HG03460 (cell line): Measurements from ENCODE around the gene FASN.

ENCODE experiments used
- ATAC-seq: cut with Tn5 transposase; IDR thresholded peaks from one replicate; pipeline ENCODE4 v1.9.1; 2021; ENCODE audit not compliant: unreplicated experiment

Gene FASN

DNA sequence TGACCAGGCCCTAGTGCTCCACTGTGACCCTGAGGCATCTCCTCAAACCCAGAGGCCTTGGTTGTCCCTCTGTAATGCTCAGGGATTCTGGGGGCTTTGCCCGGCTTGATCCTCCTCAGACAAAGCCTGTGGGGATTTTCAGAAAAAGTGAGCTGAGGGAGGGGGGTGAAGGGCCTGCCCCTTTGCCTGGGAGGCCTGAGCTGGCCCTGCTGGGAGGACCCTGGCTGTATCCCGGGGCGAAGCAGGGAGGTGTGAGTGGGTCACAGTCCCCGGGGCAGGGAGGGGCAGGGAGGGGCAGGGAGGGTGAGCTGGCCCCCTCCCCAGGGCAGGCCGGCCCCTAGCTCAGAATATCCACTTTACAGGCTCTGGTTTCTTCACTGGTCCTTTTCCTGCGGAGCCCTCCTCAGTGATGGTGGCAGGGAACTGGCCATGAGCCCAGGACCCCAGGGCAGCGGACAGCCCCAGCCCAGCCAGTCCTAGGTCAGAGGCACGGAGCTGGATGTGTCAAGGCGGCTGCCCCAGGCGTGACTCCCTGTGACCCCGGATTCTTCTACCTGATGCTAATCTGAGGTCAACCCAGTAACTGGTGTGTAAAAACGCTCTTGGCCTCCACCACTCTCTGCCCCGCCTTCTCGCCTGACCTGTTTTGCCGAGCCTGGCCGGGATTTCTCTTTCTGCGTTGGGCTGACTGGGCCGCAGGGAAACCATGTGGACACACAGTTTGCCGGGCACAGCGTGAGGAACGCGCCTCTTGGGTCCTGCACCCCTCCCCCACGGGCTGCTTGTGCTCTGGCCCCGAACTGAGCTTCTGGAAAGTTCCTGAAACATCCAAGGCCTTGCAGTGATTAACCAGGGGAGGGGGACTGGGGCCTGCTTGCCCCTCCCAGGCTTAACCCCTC, 5.8 kb upstream of the FASN start:
- ATAC-seq = no peak

DNA sequence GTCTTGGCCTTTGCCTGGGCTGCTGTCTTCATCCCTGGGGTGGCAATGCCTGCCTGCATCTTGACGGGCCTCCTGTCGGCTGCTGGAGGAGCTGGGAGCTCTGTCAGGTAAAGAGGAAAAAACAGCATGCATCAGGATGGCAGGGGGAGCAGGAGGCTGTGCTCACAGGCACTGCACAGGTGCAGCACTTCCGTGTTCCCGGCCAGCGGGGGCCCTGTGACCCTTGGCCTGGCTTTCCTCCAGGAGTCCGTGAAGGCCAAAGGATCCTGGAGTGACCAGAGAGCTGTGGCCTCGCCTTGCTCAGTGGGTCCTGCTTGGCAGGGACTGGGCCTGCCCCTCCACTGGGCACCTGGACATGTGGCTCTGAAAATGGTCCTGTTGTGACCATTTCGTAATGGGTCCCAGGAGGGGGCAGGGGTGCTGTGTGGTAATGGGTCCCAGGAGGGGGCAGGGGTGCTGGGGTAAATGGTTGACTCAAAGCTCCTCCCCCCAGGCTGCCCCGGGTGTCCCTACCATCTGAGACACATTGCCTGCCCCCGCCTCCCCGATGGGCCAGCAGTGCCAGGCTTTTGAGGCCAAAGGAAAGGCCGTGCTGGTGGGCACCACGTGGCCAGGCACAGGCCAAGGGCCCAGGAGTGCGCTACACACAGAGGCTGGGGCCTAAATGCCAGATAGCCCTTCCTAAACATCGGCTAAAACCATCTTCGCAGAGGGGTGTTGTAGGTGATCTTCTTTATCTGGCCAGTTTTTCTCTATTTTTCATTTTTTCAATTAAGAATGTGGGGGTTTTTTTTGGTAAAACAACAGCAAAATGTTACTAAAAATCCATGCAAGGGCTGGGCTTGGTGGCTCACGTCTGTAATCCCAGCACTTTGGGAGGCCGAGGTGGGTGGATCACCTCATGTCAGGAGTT, 4.0 kb upstream of the FASN start:
- no peak for ATAC-seq

- ATAC-seq = no peak
These were observed 3.3 kb upstream of the FASN start for GRCh38 chr17:82101301-82101715.

DNA sequence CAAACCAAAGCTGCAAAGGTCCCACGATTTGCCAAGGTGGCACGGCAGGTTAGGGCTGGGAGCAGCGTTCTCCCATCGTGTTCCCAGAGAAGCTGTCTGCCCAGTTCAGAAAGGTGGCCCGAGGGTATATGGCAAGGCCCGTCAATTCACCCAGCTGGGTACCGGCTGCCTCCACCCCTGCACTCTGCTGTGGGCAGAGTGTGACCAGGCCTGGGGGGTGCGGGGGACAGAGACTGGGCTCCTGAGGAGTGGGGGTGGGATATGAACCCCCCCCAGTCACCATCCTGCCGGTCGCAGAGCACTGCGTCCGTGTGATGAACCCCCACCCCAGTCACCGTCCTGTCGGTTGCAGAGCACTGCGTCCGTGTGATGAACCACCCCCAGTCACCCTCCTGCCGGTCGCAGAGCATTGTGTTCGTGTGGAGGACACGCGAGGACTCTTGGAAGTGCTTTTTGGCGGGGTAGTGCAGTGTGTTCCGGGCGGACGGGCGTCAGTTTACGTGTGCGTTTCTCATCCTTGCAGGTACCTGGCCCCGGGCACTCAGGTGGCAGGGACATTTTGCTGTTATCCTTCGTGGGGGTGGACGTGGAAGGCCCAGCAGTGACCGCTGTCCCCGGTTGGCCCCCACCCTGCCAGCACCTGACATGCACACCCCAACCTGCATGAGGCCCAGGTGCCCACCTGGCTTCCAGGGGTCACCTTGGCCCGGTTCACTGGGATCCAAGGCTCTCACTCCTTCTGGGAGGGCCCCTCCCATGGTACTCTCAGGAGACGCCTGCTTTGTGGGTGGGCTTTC, 2.7 kb upstream of the FASN start:
- no peak for ATAC-seq

DNA sequence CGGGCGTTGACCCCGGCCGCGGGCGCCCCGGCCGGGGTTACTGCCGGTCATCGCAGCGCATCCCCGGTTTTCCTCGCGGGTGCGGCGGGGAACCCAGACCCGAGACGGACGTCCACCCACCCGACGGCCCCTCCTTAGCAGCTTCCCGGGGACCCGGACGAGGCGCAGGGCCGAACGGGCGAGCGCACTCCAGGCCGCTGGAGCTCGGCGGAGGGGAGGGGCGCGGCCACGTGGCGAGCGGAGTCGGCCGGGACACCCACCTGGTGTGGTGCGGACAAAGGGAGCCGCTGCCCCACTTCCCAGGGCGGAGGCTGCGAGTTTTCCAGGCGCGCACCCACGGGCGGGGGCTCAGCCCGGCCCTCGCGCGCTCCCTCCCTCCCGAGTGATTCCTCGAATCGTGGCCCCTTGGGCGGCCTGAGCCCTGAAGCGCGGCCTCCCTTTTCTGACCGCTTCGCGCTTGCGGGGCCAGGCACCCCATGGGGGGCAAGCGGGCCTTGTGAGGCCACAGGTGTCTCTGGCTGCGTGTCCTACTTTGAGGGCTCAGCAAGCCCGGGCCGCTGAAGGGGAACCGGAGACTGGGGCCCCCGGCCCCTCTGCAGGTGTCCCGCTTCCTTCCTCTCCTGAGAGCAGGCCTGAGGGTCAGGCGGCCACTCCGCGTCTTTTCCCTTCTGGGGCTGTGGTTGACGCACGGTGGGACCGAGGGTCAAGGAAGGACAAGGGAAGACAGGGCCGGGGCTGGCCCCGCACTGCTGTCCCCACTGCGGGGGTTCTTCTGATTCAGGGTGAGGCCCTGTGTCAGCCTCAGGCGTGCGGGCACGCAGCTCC, 1.1 kb upstream of the FASN start:
- ATAC-seq = peak; percentile 5

DNA sequence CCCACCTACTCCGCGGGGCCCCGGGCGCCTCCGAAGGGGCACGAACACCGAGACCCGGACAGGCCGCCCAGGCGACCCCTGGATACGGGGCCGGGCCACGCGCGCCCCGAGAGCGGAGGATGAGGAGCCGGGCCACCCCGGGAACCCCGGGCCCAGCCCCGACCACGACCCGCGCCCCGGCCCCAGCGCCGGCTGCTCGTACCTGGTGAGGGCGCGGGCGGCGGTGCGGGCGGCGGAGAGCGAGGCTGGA, 192 bp downstream of the FASN start:
- no peak for ATAC-seq

DNA sequence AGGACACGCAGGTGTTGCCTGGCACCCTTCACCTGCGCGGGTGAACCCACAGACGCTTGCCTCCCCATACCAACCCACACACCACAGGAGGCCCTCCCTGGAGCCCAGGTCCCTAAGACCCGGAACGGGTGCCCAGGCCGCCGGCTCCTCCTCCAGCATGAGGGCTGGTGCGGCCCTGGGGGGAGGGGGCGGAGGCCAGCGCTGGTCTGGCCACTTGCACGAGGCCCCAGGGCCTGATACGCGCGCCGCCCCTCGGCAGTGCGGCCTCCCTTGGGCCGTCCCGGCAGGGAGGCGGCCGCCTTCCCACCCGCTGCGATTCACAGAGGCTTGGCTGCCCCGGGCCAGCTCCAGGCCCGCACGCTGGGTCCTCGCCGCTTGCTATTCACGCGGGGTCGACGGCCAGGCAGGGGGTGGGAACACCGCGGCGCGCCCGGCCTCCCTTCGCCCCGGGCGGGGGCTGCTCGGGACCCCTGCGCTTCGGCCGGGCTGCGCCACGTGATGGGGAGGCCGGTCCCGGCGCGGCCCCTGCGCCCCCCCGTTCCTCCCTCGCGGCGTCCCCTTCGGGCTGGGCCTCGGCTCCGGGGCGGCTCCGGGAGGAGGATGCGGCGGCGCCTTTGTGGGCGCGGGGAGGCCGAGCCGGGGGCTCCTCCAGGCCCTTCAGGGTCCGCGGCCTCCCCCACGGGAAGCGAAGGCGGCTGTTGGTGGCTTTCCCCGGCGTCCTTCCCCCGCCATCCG, 685 bp downstream of the FASN start:
- ATAC-seq = no peak

- no peak for ATAC-seq
These were observed 1.3 kb downstream of the FASN start for GRCh38 chr17:82096709-82097183.

DNA sequence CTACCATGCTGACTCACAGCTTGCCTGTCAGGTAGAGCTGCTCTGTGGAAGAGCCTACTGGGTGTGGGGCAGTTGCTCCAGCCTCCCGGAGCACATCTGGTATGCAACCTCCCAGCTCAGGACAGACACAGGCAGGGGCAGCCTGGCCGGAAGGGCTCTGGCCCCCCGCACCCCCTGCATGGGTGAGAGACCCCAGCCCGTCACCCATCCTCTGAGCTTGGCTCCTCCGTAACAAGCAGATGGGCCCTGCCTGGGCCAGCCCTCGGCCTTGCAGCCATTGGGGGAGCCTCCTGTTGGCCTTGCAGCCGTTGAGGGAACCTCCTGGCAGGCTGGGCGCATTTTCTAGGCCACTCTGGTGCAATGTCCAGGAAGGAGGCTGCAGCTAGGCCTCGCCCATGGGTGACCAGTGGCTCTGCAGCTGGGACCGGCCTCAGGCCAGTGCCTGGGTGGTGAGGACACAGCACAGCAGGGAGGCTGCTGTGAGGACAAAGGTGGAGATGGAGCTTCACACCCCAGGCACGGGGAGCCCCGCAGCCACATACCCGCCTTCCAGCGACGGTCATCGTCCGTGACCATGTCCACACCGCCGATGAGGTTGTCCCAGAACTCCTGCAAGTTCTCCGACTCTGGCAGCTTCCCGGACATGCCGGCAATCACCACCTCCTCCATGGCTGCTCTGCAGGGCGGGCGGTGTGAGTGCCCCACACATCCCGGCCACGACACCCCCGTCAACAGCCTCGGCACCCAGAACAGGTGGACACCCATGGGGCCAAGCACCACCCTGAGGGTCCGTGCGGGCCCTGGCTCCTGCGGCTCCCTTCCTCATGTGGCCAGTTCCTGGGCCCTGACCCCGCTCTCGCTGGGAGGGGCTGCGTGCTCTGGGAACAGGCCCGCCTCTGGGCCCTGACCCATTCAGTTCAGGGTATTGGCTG, 2.0 kb downstream of the FASN start:
- ATAC-seq = no peak

- no peak for ATAC-seq
These were observed 2.9 kb downstream of the FASN start for GRCh38 chr17:82094931-82095776.

- no peak for ATAC-seq
These were observed 4.9 kb downstream of the FASN start for GRCh38 chr17:82092995-82093751.

DNA sequence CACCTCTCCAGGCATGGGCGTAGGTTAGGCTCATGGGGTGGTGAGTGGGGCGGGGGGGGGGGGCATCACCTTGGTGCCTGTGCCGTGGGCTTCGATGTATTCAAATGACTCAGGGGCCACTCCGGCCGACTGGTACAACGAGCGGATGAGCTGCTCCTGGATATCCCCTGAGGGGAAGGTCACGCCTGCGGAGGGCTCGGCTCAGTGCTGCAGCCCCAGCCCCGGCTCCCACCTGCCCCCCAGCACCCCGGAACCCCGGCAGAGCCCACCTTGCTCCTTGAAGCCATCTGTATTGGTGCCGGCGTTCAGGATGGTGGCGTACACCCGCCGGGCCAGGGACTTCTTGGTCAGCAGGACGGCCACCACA, 5.4 kb downstream of the FASN start:
- ATAC-seq = no peak

DNA sequence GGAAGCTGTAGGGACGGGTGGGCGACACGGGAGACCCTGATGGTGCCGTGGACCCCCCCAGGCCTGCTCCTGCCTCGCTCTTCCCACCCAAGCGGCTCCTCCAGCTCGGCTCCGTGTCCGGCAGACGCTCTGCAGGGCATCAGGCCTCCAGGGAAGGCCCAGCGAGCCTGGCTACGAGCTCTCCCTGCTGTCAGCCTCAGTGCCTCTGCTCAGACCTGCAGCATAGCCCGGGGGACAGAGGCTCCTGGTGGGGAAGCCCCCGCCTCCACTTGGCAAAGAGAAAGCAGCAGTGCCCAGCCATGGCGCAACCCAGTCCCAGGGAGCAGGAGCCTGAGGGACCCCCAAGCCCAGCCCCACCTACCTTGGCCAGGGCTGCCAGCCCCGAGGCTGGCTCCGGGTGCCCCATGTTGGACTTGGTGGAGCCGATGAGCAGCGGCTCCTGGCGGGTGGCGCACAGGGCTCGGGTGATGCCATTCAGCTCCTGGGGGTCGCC, 5.9 kb downstream of the FASN start:
- ATAC-seq = no peak

GRCh38 chr17:82091264-82092066, 6.6 kb downstream of the FASN start:
- ATAC-seq = no peak

DNA sequence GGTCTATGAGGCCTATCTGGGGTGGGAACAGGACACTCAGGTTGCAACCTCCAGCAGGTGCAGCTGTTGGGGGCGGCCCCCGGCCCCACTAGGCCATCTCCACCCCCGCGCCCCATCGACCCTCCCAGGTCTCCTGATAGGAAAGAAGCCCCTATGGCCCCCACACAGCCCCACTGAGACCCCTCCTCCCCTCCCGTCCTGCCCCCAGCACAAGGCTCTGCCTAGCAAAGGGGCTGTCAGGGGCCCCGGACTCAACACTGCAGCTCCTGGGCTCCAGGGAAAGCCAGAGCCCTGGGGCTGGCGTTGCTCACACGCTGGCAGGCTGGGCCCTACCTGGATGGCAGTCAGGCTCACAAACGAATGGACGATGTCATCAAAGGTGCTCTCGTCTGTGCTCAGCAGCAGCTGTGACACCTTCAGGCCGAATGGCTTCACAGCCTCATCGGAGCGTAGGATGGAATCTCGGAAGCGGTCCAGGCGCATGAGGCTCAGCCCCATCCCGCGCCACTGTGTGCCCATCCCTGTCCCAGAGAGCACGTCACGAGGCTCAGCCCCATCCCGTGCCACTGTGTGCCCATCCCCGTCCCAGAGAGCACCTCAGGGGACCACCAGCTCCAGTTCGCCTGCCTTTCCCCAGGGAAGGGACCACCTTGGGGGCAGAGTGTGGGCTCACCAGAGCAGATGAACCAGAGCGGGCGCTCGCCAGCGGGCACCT, 7.3 kb downstream of the FASN start:
- ATAC-seq = no peak
